GM19452 (cell line): ENCODE results near the gene DLG1.

Experiments
- ATAC-seq: cut with Tn5 transposase; IDR thresholded peaks from one replicate; pipeline ENCODE4 v1.9.1; 2021; ENCODE audit not compliant: unreplicated experiment

Gene DLG1

GRCh38 chr3:197298341-197298944 lies at the start of gene DLG1:
DLG1 (minus strand) TSS chr3:197298612; CDS start chr3:197297204, 1,408 bp downstream.
- peak; percentile 32 for ATAC-seq

- ATAC-seq, result no peak
Observed at GRCh38 chr3:197348014-197348413, 49.6 kb upstream of the DLG1 start.

GRCh38 chr3:197345390-197345789 lies 47.0 kb upstream of the DLG1 start:
- ATAC-seq, result no peak

- ATAC-seq, result no peak
Observed at GRCh38 chr3:197344582-197345318, 46.3 kb upstream of the DLG1 start.

- ATAC-seq, result no peak
Observed at GRCh38 chr3:197343656-197344408, 45.4 kb upstream of the DLG1 start.

GRCh38 chr3:197343111-197343510 lies 44.7 kb upstream of the DLG1 start:
- ATAC-seq, result no peak

GRCh38 chr3:197340521-197340871 lies 42.1 kb upstream of the DLG1 start:
- ATAC-seq, result no peak

- ATAC-seq, result no peak
Observed at GRCh38 chr3:197339841-197340520, 41.6 kb upstream of the DLG1 start.

GRCh38 chr3:197338586-197338985 lies 40.2 kb upstream of the DLG1 start:
- no peak for ATAC-seq

GRCh38 chr3:197337656-197338055 lies 39.2 kb upstream of the DLG1 start:
- no peak for ATAC-seq

GRCh38 chr3:197337214-197337613 lies 38.8 kb upstream of the DLG1 start:
- no peak for ATAC-seq

- no peak for ATAC-seq
Observed at GRCh38 chr3:197336348-197336747, 37.9 kb upstream of the DLG1 start.

- ATAC-seq, result no peak
Observed at GRCh38 chr3:197335428-197336132, 37.2 kb upstream of the DLG1 start.

GRCh38 chr3:197333901-197334639 lies 35.7 kb upstream of the DLG1 start:
- no peak for ATAC-seq

- ATAC-seq, result no peak
Observed at GRCh38 chr3:197331131-197331530, 32.7 kb upstream of the DLG1 start.

GRCh38 chr3:197329382-197329781 lies 31.0 kb upstream of the DLG1 start:
- no peak for ATAC-seq

GRCh38 chr3:197328198-197328597 lies 29.8 kb upstream of the DLG1 start:
- no peak for ATAC-seq

- ATAC-seq, result no peak
Observed at GRCh38 chr3:197327701-197328100, 29.3 kb upstream of the DLG1 start.

GRCh38 chr3:197325773-197326172 lies 27.4 kb upstream of the DLG1 start:
- no peak for ATAC-seq

- no peak for ATAC-seq
Observed at GRCh38 chr3:197322149-197322548, 23.7 kb upstream of the DLG1 start.
